ENCODE results near the gene CYB561. TPM values are rescaled to one million over a fixed set of nuclear protein-coding genes. Genes with fewer than 3 reads are reported as not detected.

The CYB561 gene
- total RNA-seq, 2 experiments from 2014 or later: 2.0 to 2.4 TPM

GRCh38 chr17:63445571-63445953 lies 544 bp downstream of the CYB561 start:
- Mint-ChIP-seq H3K4me1 (ENCODE audit: low read depth) (peaks cover 33% of the 10 kb centered on the region), H3K9me3 (ENCODE audit: insufficient read depth) (no peaks in the 10 kb centered on the region), H3K36me3 (ENCODE audit: low read depth) (no peaks in the 10 kb centered on the region), H3K27ac (no peak overlapping the region), H3K27me3 (ENCODE audit: low read depth) (peaks cover 18% of the 10 kb centered on the region), H3K4me3 (peak overlapping the region; percentile 22)
- ATAC-seq: peak; percentile 30
- CTCF ChIA-PET: interaction anchor here (1.1 to 3.8 kb wide), 6 partner anchors 10 to 167 kb away, joined by 3 to 20 read pairs (median 7); no protein-coding TSS in a partner anchor
- POLR2A ChIA-PET: no interaction called here
- no peak for DNase-seq

- Mint-ChIP-seq H3K27ac (no peak overlapping the region), H3K4me3 (peak overlapping the region; percentile 52)
Observed at GRCh38 chr17:63445065-63445464, 1.0 kb downstream of the CYB561 start.

GRCh38 chr17:63444457-63444856 lies 1.6 kb downstream of the CYB561 start:
- no peaks in the 10 kb centered on the region for H3K9me3 Mint-ChIP-seq (ENCODE audit: insufficient read depth)
- no peak overlapping the region for H3K27ac Mint-ChIP-seq
- CTCF ChIA-PET: interaction anchor here (0.9 to 3.8 kb wide), 13 partner anchors 9 to 177 kb away, joined by 3 to 20 read pairs (median 3); partner anchors contain the start of gene MAP3K3
- DNase-seq (no peak), ATAC-seq (no peak)
- peaks cover 18% of the 10 kb centered on the region for H3K27me3 Mint-ChIP-seq (ENCODE audit: low read depth)
- H3K36me3 Mint-ChIP-seq (ENCODE audit: low read depth): no peaks in the 10 kb centered on the region
- H3K4me3 Mint-ChIP-seq: no peak overlapping the region
- peaks cover 35% of the 10 kb centered on the region for H3K4me1 Mint-ChIP-seq (ENCODE audit: low read depth)
- POLR2A ChIA-PET: no interaction called here

More at GRCh38 chr17:63445065-63445464, 1.0 kb downstream of the CYB561 start:
- DNase-seq (no peak), ATAC-seq (no peak)
- Mint-ChIP-seq H3K9me3 (ENCODE audit: insufficient read depth) (no peaks in the 10 kb centered on the region), H3K36me3 (ENCODE audit: low read depth) (no peaks in the 10 kb centered on the region), H3K4me1 (ENCODE audit: low read depth) (peaks cover 34% of the 10 kb centered on the region), H3K27me3 (ENCODE audit: low read depth) (peaks cover 18% of the 10 kb centered on the region)
- ChIA-PET CTCF (interaction anchor here (0.9 to 3.8 kb wide), 11 partner anchors 9 to 177 kb away, joined by 3 to 20 read pairs (median 3); partner anchors contain the start of gene MAP3K3), POLR2A (no interaction called here)

- ChIA-PET CTCF (interaction anchor here (0.9 to 3.8 kb wide), 9 partner anchors 7 to 169 kb away, joined by 3 to 20 read pairs (median 6); no protein-coding TSS in a partner anchor), POLR2A (no interaction called here)
- Mint-ChIP-seq H3K9me3 (ENCODE audit: insufficient read depth) (no peaks in the 10 kb centered on the region), H3K36me3 (ENCODE audit: low read depth) (no peaks in the 10 kb centered on the region), H3K27me3 (ENCODE audit: low read depth) (peaks cover 14% of the 10 kb centered on the region), H3K4me3 (no peak overlapping the region), H3K27ac (peak overlapping the region; percentile 35), H3K4me1 (ENCODE audit: low read depth) (peaks cover 35% of the 10 kb centered on the region)
- no peak for ATAC-seq
- DNase-seq: no peak
Observed at GRCh38 chr17:63443053-63443452, 3.1 kb downstream of the CYB561 start.

- peaks cover 33% of the 10 kb centered on the region for H3K4me1 Mint-ChIP-seq (ENCODE audit: low read depth)
- no peak overlapping the region for H3K4me3 Mint-ChIP-seq
- DNase-seq: no peak
- ATAC-seq: no peak
- H3K27ac Mint-ChIP-seq: peak overlapping the region; percentile 35
- no peaks in the 10 kb centered on the region for H3K36me3 Mint-ChIP-seq (ENCODE audit: low read depth)
- H3K27me3 Mint-ChIP-seq (ENCODE audit: low read depth): peaks cover 14% of the 10 kb centered on the region
- CTCF ChIA-PET: interaction anchor here (0.9 to 3.8 kb wide), 8 partner anchors 10 to 169 kb away, joined by 3 to 20 read pairs (median 6); no protein-coding TSS in a partner anchor
- POLR2A ChIA-PET: no interaction called here
- no peaks in the 10 kb centered on the region for H3K9me3 Mint-ChIP-seq (ENCODE audit: insufficient read depth)
Observed at GRCh38 chr17:63442549-63443035, 3.5 kb downstream of the CYB561 start.

- ATAC-seq (no peak), DNase-seq (no peak)
- ChIA-PET CTCF (interaction anchor here (0.9 to 3.8 kb wide), 5 partner anchors 9 to 37 kb away, joined by 3 to 20 read pairs (median 5); no protein-coding TSS in a partner anchor), POLR2A (no interaction called here)
- Mint-ChIP-seq H3K27me3 (ENCODE audit: low read depth) (peaks cover 14% of the 10 kb centered on the region), H3K4me1 (ENCODE audit: low read depth) (peaks cover 27% of the 10 kb centered on the region), H3K27ac (no peak overlapping the region), H3K4me3 (no peak overlapping the region), H3K36me3 (ENCODE audit: low read depth) (no peaks in the 10 kb centered on the region), H3K9me3 (ENCODE audit: insufficient read depth) (no peaks in the 10 kb centered on the region)
Observed at GRCh38 chr17:63442074-63442473, 4.0 kb downstream of the CYB561 start.

GRCh38 chr17:63441654-63442053 lies 4.5 kb downstream of the CYB561 start:
- ChIA-PET POLR2A (no interaction called here), CTCF (no interaction called here)
- ATAC-seq: no peak
- H3K4me3 Mint-ChIP-seq: no peak overlapping the region
- H3K36me3 Mint-ChIP-seq (ENCODE audit: low read depth): no peaks in the 10 kb centered on the region
- H3K27ac Mint-ChIP-seq: no peak overlapping the region
- DNase-seq: no peak
- H3K9me3 Mint-ChIP-seq (ENCODE audit: insufficient read depth): no peaks in the 10 kb centered on the region
- H3K4me1 Mint-ChIP-seq (ENCODE audit: low read depth): peaks cover 24% of the 10 kb centered on the region
- peaks cover 14% of the 10 kb centered on the region for H3K27me3 Mint-ChIP-seq (ENCODE audit: low read depth)

GRCh38 chr17:63440770-63441335 lies 5.3 kb downstream of the CYB561 start:
- H3K36me3 Mint-ChIP-seq (ENCODE audit: low read depth): no peaks in the 10 kb centered on the region
- H3K27ac Mint-ChIP-seq: peak overlapping the region; percentile 82
- ChIA-PET CTCF (interaction anchor here (1.1 to 2.3 kb wide), 4 partner anchors 12 to 171 kb away, joined by 5 to 17 read pairs (median 10); no protein-coding TSS in a partner anchor), POLR2A (interaction anchor here (1.1 kb wide), 1 partner anchor 402 kb away, joined by 3 read pairs; the partner anchor contains the start of gene SMARCD2)
- ATAC-seq (no peak), DNase-seq (no peak)
- peaks cover 26% of the 10 kb centered on the region for H3K4me1 Mint-ChIP-seq (ENCODE audit: low read depth)
- peaks cover 14% of the 10 kb centered on the region for H3K27me3 Mint-ChIP-seq (ENCODE audit: low read depth)
- no peak overlapping the region for H3K4me3 Mint-ChIP-seq
- no peaks in the 10 kb centered on the region for H3K9me3 Mint-ChIP-seq (ENCODE audit: insufficient read depth)

- POLR2A ChIA-PET: interaction anchor here (0.6 to 1.1 kb wide), 4 partner anchors 11 to 403 kb away, joined by 3 to 4 read pairs (median 3); partner anchors contain the start of genes MAP3K3, SMARCD2 and TACO1
- Mint-ChIP-seq H3K4me1 (ENCODE audit: low read depth) (peaks cover 31% of the 10 kb centered on the region), H3K4me3 (peak overlapping the region; percentile 39), H3K36me3 (ENCODE audit: low read depth) (no peaks in the 10 kb centered on the region), H3K27me3 (ENCODE audit: low read depth) (peaks cover 13% of the 10 kb centered on the region), H3K9me3 (ENCODE audit: insufficient read depth) (no peaks in the 10 kb centered on the region), H3K27ac (peak overlapping the region; percentile 82)
- DNase-seq (no peak), ATAC-seq (peak; percentile 29)
- CTCF ChIA-PET: interaction anchor here (1.0 to 2.3 kb wide), 6 partner anchors 12 to 1734 kb away, joined by 3 to 17 read pairs (median 6); no protein-coding TSS in a partner anchor
Observed at GRCh38 chr17:63440127-63440769, 5.9 kb downstream of the CYB561 start.

GRCh38 chr17:63439687-63440086 lies 6.4 kb downstream of the CYB561 start:
- no peak for DNase-seq
- H3K4me1 Mint-ChIP-seq (ENCODE audit: low read depth): peaks cover 34% of the 10 kb centered on the region
- ATAC-seq: no peak
- no peaks in the 10 kb centered on the region for H3K9me3 Mint-ChIP-seq (ENCODE audit: insufficient read depth)
- peaks cover 7% of the 10 kb centered on the region for H3K27me3 Mint-ChIP-seq (ENCODE audit: low read depth)
- CTCF ChIA-PET: interaction anchor here (1.0 to 2.3 kb wide), 6 partner anchors 12 to 1733 kb away, joined by 3 to 17 read pairs (median 6); no protein-coding TSS in a partner anchor
- peak overlapping the region; percentile 82 for H3K27ac Mint-ChIP-seq
- H3K36me3 Mint-ChIP-seq (ENCODE audit: low read depth): no peaks in the 10 kb centered on the region
- POLR2A ChIA-PET: interaction anchor here (0.6 to 1.1 kb wide), 4 partner anchors 11 to 403 kb away, joined by 3 to 4 read pairs (median 3); partner anchors contain the start of genes MAP3K3, SMARCD2 and TACO1
- peak overlapping the region; percentile 39 for H3K4me3 Mint-ChIP-seq

- Mint-ChIP-seq H3K9me3 (ENCODE audit: insufficient read depth) (no peaks in the 10 kb centered on the region), H3K27me3 (ENCODE audit: low read depth) (no peaks in the 10 kb centered on the region), H3K4me3 (no peak overlapping the region), H3K4me1 (ENCODE audit: low read depth) (peaks cover 47% of the 10 kb centered on the region), H3K36me3 (ENCODE audit: low read depth) (no peaks in the 10 kb centered on the region), H3K27ac (peak overlapping the region; percentile 84)
- ChIA-PET POLR2A (no interaction called here), CTCF (interaction anchor here (2.3 to 16.7 kb wide), 2 partner anchors 12 to 41 kb away, joined by 17 to 270 read pairs; partner anchors contain the start of gene ACE)
- ATAC-seq (no peak), DNase-seq (no peak)
Observed at GRCh38 chr17:63438092-63439051, 7.7 kb downstream of the CYB561 start.

Measured in activated CD8-positive, alpha-beta T cell treated with anti-CD3 and anti-CD28 coated beads, Interleukin-2, amount 10 ng/mL, durations not matched to agents 7 days and 5 days (primary cell).